ENCODE data around the gene PLCL1.

DNA sequence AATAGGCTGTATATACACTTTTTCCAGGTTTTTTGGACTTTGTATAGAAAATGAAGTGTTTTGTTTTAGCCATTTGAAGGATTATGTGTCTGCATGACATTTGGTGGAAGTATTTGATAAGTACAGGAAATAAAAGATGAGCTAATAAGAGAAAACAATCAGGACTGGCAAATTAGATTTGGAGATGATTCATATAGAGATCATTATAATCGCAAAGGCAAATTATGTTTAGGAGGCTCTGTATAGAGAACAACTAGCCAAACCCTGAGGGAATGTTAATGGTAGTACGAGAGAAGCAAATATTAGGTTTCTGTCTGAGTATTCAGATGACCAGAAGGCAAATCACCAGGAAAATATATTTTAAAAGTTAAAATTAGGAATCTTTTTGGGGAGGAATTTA is 41.7 kb downstream of the PLCL1 start:
- TF ChIP-seq, protein P1, sequence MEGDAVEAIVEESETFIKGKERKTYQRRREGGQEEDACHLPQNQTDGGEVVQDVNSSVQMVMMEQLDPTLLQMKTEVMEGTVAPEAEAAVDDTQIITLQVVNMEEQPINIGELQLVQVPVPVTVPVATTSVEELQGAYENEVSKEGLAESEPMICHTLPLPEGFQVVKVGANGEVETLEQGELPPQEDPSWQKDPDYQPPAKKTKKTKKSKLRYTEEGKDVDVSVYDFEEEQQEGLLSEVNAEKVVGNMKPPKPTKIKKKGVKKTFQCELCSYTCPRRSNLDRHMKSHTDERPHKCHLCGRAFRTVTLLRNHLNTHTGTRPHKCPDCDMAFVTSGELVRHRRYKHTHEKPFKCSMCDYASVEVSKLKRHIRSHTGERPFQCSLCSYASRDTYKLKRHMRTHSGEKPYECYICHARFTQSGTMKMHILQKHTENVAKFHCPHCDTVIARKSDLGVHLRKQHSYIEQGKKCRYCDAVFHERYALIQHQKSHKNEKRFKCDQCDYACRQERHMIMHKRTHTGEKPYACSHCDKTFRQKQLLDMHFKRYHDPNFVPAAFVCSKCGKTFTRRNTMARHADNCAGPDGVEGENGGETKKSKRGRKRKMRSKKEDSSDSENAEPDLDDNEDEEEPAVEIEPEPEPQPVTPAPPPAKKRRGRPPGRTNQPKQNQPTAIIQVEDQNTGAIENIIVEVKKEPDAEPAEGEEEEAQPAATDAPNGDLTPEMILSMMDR (IDR thresholded peaks at IDR 0.05) = no peak
- TF ChIP-seq EP300 (IDR thresholded peaks at IDR 0.05) (no peak), POLR2A (IDR thresholded peaks at IDR 0.05) (no peak)
